Left lung (tissue), 10 donors: Measurements from ENCODE around the gene CENPB. TPM values are rescaled to one million over a fixed set of nuclear protein-coding genes. Genes with fewer than 3 reads are reported as not detected.
A peak's percentile ranks its signal among the peaks of the same experiment; 100 is the strongest.

Source experiments
- ATAC-seq: fragments of 200-7000 bp; cut with Tn5 transposase; one replicate; pipeline ENCODE4 v1.9.1; 2020; ENCODE audit warnings: moderate library complexity
- DNase-seq, 4 donors: peaks; one replicate each; pipeline ENCODE4 v3.0.0-alpha.2; 2013 to 2020
- H3K27ac ChIP-seq, 2 donors: fragments of 200-600 bp; sonication (generic) in 1 of 2; one replicate each; pipeline versions ENCODE4 v1.5.0 to v1.8.0; 2020 to 2021
- H3K27me3 ChIP-seq, 2 donors: fragments of 200-600 bp; sonication (generic) in 1 of 2; one replicate each; pipeline versions ENCODE4 v1.5.0 to v1.8.0; 2020 to 2021
- H3K36me3 ChIP-seq, 2 donors: fragments of 200-600 bp; sonication (generic) in 1 of 2; one replicate each; pipeline versions ENCODE4 v1.5.0 to v1.8.0; 2020 to 2021
- H3K4me1 ChIP-seq, 2 donors: fragments of 200-600 bp; one replicate each; pipeline ENCODE4 v1.8.0; 2021
- H3K4me3 ChIP-seq, 2 donors: fragments of 200-600 bp; sonication (generic) in 1 of 2; one replicate each; pipeline versions ENCODE4 v1.5.0 to v1.8.0; 2020 to 2021; ENCODE audit warnings: mild to moderate bottlenecking in 1 of 2
- H3K9me3 ChIP-seq, 2 donors: fragments of 200-600 bp; sonication (generic) in 1 of 2; one replicate each; pipeline versions ENCODE4 v1.5.0 to v1.8.0; 2020 to 2021
- intact Hi-C, 2 donors: fragments of 100-400 bp; cut with DNase I; formaldehyde crosslinking; loops; one replicate each; pipeline versions ENCODE4 v1.11.2 to v1.14.2; 2022
- polyA plus RNA-seq, 6 donors: library from polyadenylated mRNA; unstranded; fragments of 120-200 nt; gene quantifications; one replicate each; pipeline ENCODE4 v1.2.1, GENCODE V29; 2013; ENCODE audit not compliant: insufficient read length in 6 of 6
- total RNA-seq, 2 donors: library from RNA; stranded (reverse); fragmentation: NEBNext Ultra II Directional; extraction: Animal tissue kit (Norgen Biotek cat#: 25700); gene quantifications; one replicate each; pipeline ENCODE4 v1.2.1, GENCODE V29; 2021
- TF ChIP-seq, protein P1 (sequence below), 2 donors: fragments of 200-600 bp; sonication (generic) in 1 of 2; IDR thresholded peaks; one replicate each; pipeline versions ENCODE4 v1.5.0 to v1.8.0; 2021; ENCODE audit warnings: antibody characterized with exemption in 2 of 2
- donor health status: DM: no; HTN: yes; CAD: no.
- donor health status: DM: no; HTN: no; CAD: no.

The CENPB gene
- total and polyA plus RNA-seq, 8 donors: 38.0 to 94.5 (median 53.4) TPM

DNA sequence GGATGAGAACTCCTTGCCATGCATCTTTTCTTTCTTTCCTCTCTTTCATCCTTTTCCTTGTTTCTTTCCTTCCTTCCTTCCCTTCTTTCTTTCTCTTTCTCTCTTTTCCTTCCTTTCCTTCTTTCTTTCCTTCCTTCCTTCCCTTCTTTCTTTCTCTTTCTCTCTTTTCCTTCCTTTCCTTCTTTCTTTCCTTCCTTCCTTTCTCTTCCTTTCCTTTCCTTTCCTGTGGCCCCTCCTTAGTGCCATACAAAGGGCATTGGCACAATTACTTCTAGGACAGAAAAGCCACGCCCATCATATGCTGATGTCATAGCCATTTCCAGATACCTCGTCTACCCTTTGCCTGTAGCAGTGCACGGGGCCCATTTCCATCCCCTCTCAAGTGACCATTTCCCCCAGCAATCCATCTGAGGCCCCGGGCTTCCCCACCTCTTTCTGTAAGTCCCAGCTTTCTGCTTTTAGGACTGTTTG lies 2.2 kb upstream of the CENPB start:
- peaks cover 0 to 9% of the 10 kb centered on the region in 2 donors for H3K36me3 ChIP-seq
- no peaks in the 10 kb centered on the region for H3K27me3 ChIP-seq
- peaks cover 26 to 48% of the 10 kb centered on the region in 2 donors for H3K4me1 ChIP-seq
- no peaks in the 10 kb centered on the region for H3K9me3 ChIP-seq
- intact Hi-C loops: no loop called here
- ATAC-seq: no peak
- TF ChIP-seq, protein P1, sequence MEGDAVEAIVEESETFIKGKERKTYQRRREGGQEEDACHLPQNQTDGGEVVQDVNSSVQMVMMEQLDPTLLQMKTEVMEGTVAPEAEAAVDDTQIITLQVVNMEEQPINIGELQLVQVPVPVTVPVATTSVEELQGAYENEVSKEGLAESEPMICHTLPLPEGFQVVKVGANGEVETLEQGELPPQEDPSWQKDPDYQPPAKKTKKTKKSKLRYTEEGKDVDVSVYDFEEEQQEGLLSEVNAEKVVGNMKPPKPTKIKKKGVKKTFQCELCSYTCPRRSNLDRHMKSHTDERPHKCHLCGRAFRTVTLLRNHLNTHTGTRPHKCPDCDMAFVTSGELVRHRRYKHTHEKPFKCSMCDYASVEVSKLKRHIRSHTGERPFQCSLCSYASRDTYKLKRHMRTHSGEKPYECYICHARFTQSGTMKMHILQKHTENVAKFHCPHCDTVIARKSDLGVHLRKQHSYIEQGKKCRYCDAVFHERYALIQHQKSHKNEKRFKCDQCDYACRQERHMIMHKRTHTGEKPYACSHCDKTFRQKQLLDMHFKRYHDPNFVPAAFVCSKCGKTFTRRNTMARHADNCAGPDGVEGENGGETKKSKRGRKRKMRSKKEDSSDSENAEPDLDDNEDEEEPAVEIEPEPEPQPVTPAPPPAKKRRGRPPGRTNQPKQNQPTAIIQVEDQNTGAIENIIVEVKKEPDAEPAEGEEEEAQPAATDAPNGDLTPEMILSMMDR (IDR thresholded peaks at IDR 0.05): no peak
- no peak for DNase-seq
- H3K27ac ChIP-seq: no peak overlapping the region
- no peak overlapping the region for H3K4me3 ChIP-seq

DNA sequence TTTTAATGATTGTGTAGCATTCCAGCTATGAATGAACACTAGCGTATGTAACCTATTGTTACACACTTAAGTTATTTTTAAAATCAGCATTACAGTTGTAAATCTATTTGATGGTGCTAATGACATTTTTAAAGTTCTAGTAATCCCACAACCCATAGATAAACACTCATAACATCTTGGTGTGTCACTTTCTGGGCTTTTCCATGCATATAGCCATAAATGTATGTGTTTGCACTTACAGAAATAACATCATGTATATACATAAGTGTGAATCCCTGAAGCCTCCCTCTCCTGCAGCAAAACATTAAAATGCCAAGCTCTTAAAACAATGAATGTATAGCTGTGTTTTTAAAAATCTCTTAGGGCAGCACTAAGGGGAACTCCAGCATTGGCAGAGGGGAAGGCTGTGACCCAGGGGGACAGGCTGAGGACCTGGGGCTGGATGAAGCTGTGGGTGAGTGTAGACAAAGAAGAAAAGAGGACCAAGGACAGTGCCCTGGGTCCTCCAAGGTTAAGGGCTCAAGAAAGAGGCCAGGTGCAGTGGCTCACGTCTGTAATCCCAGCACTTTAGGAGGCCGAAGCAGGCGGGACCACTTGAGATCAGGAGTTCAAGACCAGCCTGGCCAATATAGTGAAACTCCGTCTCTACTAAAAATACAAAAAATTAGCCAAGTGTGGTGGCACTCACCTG lies 929 bp upstream of the CENPB start:
- Histone ChIP-seq H3K9me3 (no peaks in the 10 kb centered on the region), H3K27ac (peak overlapping the region in 1 of 2 donors; percentile 41), H3K4me1 (peaks cover 29 to 61% of the 10 kb centered on the region in 2 donors), H3K27me3 (no peaks in the 10 kb centered on the region), H3K4me3 (peak overlapping the region; percentile 25 to 36), H3K36me3 (peaks cover 0 to 11% of the 10 kb centered on the region in 2 donors)
- DNase-seq: no peak
- TF ChIP-seq, protein P1 (IDR thresholded peaks at IDR 0.05): no peak
- no peak for ATAC-seq
- intact Hi-C loops: no loop called here

DNA sequence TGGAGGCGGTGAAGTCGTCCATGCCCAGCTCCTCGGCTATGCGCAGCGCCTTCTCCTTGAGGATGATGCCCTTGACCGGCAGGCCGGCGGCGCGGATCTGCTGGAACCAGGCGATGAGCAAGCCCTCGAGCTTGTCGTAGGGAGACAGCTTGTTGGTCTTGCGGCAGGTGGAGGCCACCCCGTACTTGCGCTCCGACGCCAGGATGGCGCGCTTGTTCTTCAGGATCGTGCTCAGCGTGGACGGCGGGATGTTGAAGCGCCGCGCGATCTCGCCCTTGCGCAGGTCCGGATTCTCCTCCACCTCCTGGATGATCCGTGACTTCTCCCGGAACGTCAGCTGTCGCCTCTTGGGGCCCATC lies 435 bp downstream of the CENPB start:
- Histone ChIP-seq H3K4me3 (peak overlapping the region; percentile 69 to 73), H3K36me3 (peaks cover 0 to 11% of the 10 kb centered on the region in 2 donors), H3K9me3 (no peaks in the 10 kb centered on the region), H3K27ac (peak overlapping the region; percentile 79 to 82), H3K4me1 (peaks cover 29 to 72% of the 10 kb centered on the region in 2 donors), H3K27me3 (no peaks in the 10 kb centered on the region)
- intact Hi-C loops: no loop called here
- ATAC-seq (peak; percentile 3), DNase-seq (peak in 2 of 4 donors; percentile 51 to 86)
- TF ChIP-seq, protein P1 (IDR thresholded peaks at IDR 0.05): no peak

DNA sequence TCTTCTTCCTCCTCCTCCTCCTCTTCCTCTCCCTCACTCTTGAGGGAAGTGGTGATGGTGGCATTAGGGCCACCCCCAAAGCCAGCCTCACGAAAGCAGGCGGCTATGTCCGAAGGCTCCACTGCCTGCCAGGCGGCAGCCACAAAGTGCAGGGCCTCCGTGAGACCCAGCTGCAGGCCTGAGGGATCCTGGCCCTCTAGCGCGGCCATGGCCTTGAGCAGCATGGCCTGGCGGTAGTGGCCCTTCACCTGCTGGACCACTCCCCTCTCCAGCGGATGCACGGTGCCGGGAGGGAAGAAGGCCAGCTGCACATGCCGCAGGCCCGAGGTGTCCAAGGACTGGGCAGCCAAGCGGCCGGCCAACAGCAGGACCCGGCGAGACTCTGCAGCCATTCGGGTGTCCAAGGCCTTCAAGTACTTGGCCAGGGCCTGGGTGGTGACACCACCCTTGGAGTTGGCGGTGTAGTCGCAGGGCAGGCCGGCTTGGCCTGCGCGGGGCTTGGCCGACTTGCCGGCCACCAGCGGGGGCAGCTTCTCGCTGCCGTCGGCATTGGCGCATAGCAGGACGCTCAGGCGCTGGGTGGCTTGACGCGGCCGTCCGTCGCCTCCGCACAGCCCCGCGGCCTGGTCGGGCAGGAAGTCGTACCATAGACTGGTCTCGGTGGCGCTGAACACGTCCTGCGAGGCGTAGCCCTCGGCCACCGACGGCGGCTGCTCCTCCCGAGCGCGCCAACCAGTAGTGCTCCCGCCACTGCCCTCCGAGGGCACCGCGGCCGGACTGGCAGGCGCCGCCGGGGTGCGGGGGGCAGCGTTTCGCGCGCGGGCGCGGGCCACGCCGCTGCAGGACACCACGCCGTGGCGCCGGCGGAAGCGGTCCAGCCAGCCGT lies 1.1 kb downstream of the CENPB start:
- peak overlapping the region; percentile 79 to 82 for H3K27ac ChIP-seq
- TF ChIP-seq, protein P1 (IDR thresholded peaks at IDR 0.05): no peak
- no peaks in the 10 kb centered on the region for H3K27me3 ChIP-seq
- H3K36me3 ChIP-seq: peaks cover 0 to 11% of the 10 kb centered on the region in 2 donors
- peak overlapping the region; percentile 69 to 73 for H3K4me3 ChIP-seq
- DNase-seq (peak in 1 of 4 donors; percentile 80), ATAC-seq (peak; percentile 2)
- intact Hi-C loops: no loop called here
- peaks cover 29 to 78% of the 10 kb centered on the region in 2 donors for H3K4me1 ChIP-seq
- H3K9me3 ChIP-seq: no peaks in the 10 kb centered on the region

DNA sequence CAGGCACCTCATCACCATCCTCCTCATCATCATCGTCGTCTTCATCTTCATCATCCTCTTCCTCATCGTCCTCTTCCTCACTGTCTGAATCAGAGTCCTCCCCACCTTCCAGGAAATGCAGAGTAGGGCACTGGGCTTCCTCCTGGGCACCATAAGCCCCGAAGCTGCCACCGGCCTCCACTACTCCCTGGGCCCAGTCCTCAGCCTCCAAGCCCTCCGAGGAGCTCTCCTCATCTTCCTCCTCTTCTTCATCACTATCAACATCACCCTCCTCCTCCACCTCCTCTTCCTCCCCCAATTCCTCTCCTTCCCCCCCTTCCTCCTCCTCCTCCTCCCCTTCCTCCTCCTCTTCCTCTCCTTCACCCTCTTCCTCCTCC lies 1.7 kb downstream of the CENPB start:
- ATAC-seq: no peak
- Histone ChIP-seq H3K27me3 (no peaks in the 10 kb centered on the region), H3K4me1 (peaks cover 29 to 78% of the 10 kb centered on the region in 2 donors), H3K9me3 (no peaks in the 10 kb centered on the region), H3K27ac (peak overlapping the region in 1 of 2 donors; percentile 1), H3K4me3 (peak overlapping the region in 1 of 2 donors; percentile 73), H3K36me3 (peaks cover 0 to 11% of the 10 kb centered on the region in 2 donors)
- no peak for DNase-seq
- TF ChIP-seq, protein P1 (IDR thresholded peaks at IDR 0.05): no peak
- intact Hi-C loops: loop anchor here in 1 of 2 donors (5.0 kb wide), 1 partner anchor 32 kb away; no protein-coding TSS in a partner anchor
